Naive thymus-derived CD4-positive, alpha-beta T cell (primary cell): ENCODE measurements around the gene IFT122. TPM values are rescaled to one million over a fixed set of nuclear protein-coding genes. Genes with fewer than 3 reads are reported as not detected.

Experiments
- ATAC-seq: fragments of 150-1000 bp; cut with Tn5 transposase; 2 replicates; pipeline ENCODE4 v1.10.0; 2021; ENCODE audit warnings: mild to moderate bottlenecking, moderate library complexity
- CTCF ChIA-PET: fragments of 350-600 bp; sonication (Branson Sonifier 250); formaldehyde crosslinking; loops from one replicate; lab custom pipeline; 2021; ENCODE audit warnings: antibody characterized with exemption; lab: Charles Lee
- POLR2A ChIA-PET: fragments of 350-600 bp; sonication (Branson Sonifier 250); formaldehyde crosslinking; loops from one replicate; lab custom pipeline; 2021; ENCODE audit warnings: antibody characterized with exemption, inconsistent platforms; lab: Charles Lee
- DNase-seq, 9 donors: peaks; one replicate each; pipeline versions ENCODE4 v3.0.0 to v3.0.0-alpha.2; 2020 to 2022; ENCODE audit warnings: mixed read lengths in 1 of 9
- H3K27ac ChIP-seq: one replicate; pipeline ENCODE4 v1.7.0; 2013; ENCODE audit warnings: mild to moderate bottlenecking, low read depth, low read length, moderate library complexity
- H3K27me3 ChIP-seq, 2 donors: one replicate each; pipeline ENCODE4 v1.7.0; 2013; ENCODE audit warnings: low read length in 2 of 2, mild to moderate bottlenecking in 2 of 2, moderate library complexity in 2 of 2; ENCODE audit not compliant: control insufficient read depth in 2 of 2, insufficient read depth in 2 of 2
- H3K36me3 ChIP-seq, 3 experiments: 1 replicate in 2 of 3; 2 replicates in 1 of 3; pipeline ENCODE4 v1.7.0; 2013; ENCODE audit warnings: low read length in 3 of 3, mild to moderate bottlenecking in 3 of 3, moderate library complexity in 1 of 3; ENCODE audit not compliant: insufficient read depth in 3 of 3, control insufficient read depth in 2 of 3
- H3K4me1 ChIP-seq, 2 donors: one replicate each; pipeline ENCODE4 v1.7.0; 2013; ENCODE audit warnings: low read length in 2 of 2, mild to moderate bottlenecking in 2 of 2, moderate library complexity in 1 of 2; ENCODE audit not compliant: control insufficient read depth in 2 of 2, insufficient read depth in 2 of 2
- H3K4me3 ChIP-seq: 2 replicates; pipeline ENCODE4 v1.7.0; 2013; ENCODE audit warnings: mild to moderate bottlenecking, low read length
- H3K9me3 ChIP-seq, 3 experiments: 1 replicate in 2 of 3; 2 replicates in 1 of 3; pipeline ENCODE4 v1.7.0; 2013; ENCODE audit warnings: low read length in 3 of 3; ENCODE audit not compliant: control insufficient read depth in 2 of 3
- H3K27ac Mint-ChIP-seq, 9 donors: one replicate each; pipeline ENCODE4 v1.8.0; 2020 to 2022; ENCODE audit warnings: mixed read lengths in 9 of 9, mild to moderate bottlenecking in 8 of 9, moderate library complexity in 5 of 9, inconsistent platforms in 2 of 9
- H3K27me3 Mint-ChIP-seq, 5 donors: one replicate each; pipeline ENCODE4 v1.8.0; 2021 to 2022; ENCODE audit warnings: mixed read lengths in 5 of 5, mild to moderate bottlenecking in 1 of 5
- H3K36me3 Mint-ChIP-seq, 5 donors: one replicate each; pipeline ENCODE4 v1.8.0; 2020 to 2022; ENCODE audit warnings: mixed read lengths in 5 of 5, mild to moderate bottlenecking in 3 of 5, inconsistent platforms in 1 of 5
- H3K4me1 Mint-ChIP-seq, 7 donors: one replicate each; pipeline ENCODE4 v1.8.0; 2020 to 2022; ENCODE audit warnings: mixed read lengths in 7 of 7, mild to moderate bottlenecking in 3 of 7, inconsistent platforms in 1 of 7
- H3K4me3 Mint-ChIP-seq, 10 donors: one replicate each; pipeline ENCODE4 v1.8.0; 2020 to 2022; ENCODE audit warnings: mild to moderate bottlenecking in 10 of 10, mixed read lengths in 10 of 10, moderate library complexity in 6 of 10, inconsistent platforms in 2 of 10
- H3K9me3 Mint-ChIP-seq, 11 donors: one replicate each; pipeline ENCODE4 v1.8.0; 2020 to 2022; ENCODE audit warnings: mixed read lengths in 11 of 11, mild to moderate bottlenecking in 4 of 11, inconsistent platforms in 1 of 11, moderate library complexity in 1 of 11
- intact Hi-C, 2 donors: fragments of 100-400 bp; cut with micrococcal nuclease; formaldehyde crosslinking; loops; one replicate each; pipeline ENCODE4 v1.15.1; 2023
- polyA plus RNA-seq, 2 donors: library from polyadenylated mRNA; unstranded; fragments of 300-500 nt; fragmentation: Illumina TruSeq; gene quantifications; one replicate each; pipeline ENCODE4 v1.2.3, GENCODE V29; 2021
- total RNA-seq, 6 experiments: library from RNA in 5 of 6; stranded (reverse) in 5 of 6; gene quantifications; 1 replicate in 5 of 6; 2 replicates in 1 of 6; pipeline ENCODE4 v1.2.3 and lab custom pipeline; 2021 to 2026

IFT122 gene
- total and polyA plus RNA-seq, 7 experiments from 2014 or later = 3.3 to 25.2 (median 17.7) TPM

- Histone ChIP-seq H3K36me3 (peaks cover 0 to 48% (median 0%) of the 10 kb centered on the region in 3 experiments), H3K4me3 (no peak overlapping the region), H3K27me3 (no peaks in the 10 kb centered on the region), H3K9me3 (no peaks in the 10 kb centered on the region), H3K27ac (no peak overlapping the region), H3K4me1 (peaks cover 0 to 2% of the 10 kb centered on the region in 2 donors)
- no peak for ATAC-seq
- ChIA-PET POLR2A (no interaction called here), CTCF (interaction anchor here (0.6 kb wide), 1 partner anchor 218 kb away, joined by 3 read pairs; no protein-coding TSS in a partner anchor)
- Mint-ChIP-seq H3K9me3 (no peaks in the 10 kb centered on the region), H3K27ac (peak overlapping the region in 1 of 9 donors; percentile 25), H3K36me3 (peaks cover 0 to 47% (median 11%) of the 10 kb centered on the region in 5 donors), H3K4me3 (no peak overlapping the region), H3K4me1 (peaks cover 0 to 2% (median 0%) of the 10 kb centered on the region in 7 donors), H3K27me3 (no peaks in the 10 kb centered on the region)
- intact Hi-C loops = no loop called here
- no peak for DNase-seq
Observed at GRCh38 chr3:129503471-129504291, 63.7 kb downstream of the IFT122 start.

DNA sequence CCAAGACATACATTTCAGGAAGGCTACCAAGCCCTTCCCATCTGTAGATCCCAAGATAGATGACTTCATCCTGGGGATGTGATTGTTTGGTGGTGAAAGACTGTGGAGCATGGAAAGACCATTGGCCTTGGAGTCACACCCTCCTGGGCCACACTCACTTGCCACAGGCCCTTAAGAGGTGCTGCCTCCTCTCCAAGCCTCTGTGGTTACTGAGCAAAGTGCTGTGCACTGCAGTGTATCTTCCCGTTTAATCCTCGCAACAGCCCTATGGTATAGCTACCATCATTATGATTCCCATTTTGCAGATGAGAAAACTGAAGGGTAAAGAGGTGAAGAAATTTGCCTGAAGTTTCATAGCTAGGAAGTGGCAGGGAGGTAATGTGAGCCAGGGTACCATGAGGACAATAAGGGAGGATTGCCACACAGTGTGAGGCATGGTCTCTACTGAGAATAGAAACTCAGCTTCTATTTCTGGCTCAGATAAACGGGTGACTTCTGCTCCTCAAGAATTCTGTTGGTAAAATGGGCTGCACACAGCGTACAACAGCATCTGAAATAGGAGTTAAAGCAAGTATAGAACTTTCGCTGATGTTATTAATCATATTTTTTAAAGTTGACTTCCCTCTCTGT, 64.6 kb downstream of the IFT122 start:
- H3K36me3 ChIP-seq = peaks cover 0 to 48% (median 0%) of the 10 kb centered on the region in 3 experiments
- no peaks in the 10 kb centered on the region for H3K27me3 Mint-ChIP-seq
- no peak overlapping the region for H3K4me3 ChIP-seq
- DNase-seq (no peak), ATAC-seq (no peak)
- H3K27ac Mint-ChIP-seq = no peak overlapping the region
- POLR2A ChIA-PET = no interaction called here
- intact Hi-C loops = no loop called here
- peaks cover 0 to 53% (median 11%) of the 10 kb centered on the region in 5 donors for H3K36me3 Mint-ChIP-seq
- H3K4me1 Mint-ChIP-seq = peaks cover 0 to 2% (median 0%) of the 10 kb centered on the region in 7 donors
- no peak overlapping the region for H3K4me3 Mint-ChIP-seq
- CTCF ChIA-PET = no interaction called here
- no peaks in the 10 kb centered on the region for H3K9me3 Mint-ChIP-seq
- no peaks in the 10 kb centered on the region for H3K9me3 ChIP-seq
- H3K4me1 ChIP-seq = peaks cover 0 to 2% of the 10 kb centered on the region in 2 donors
- H3K27ac ChIP-seq = no peak overlapping the region
- no peaks in the 10 kb centered on the region for H3K27me3 ChIP-seq

- ChIA-PET POLR2A (no interaction called here), CTCF (no interaction called here)
- intact Hi-C loops = no loop called here
- DNase-seq = no peak
- H3K9me3 ChIP-seq = no peaks in the 10 kb centered on the region
- Mint-ChIP-seq H3K27ac (no peak overlapping the region), H3K36me3 (peaks cover 0 to 49% (median 8%) of the 10 kb centered on the region in 5 donors), H3K27me3 (no peaks in the 10 kb centered on the region), H3K9me3 (no peaks in the 10 kb centered on the region), H3K4me1 (peaks cover 0 to 2% (median 0%) of the 10 kb centered on the region in 7 donors), H3K4me3 (no peak overlapping the region)
- ATAC-seq = no peak
- no peaks in the 10 kb centered on the region for H3K27me3 ChIP-seq
- no peak overlapping the region for H3K27ac ChIP-seq
- H3K4me3 ChIP-seq = no peak overlapping the region
- peaks cover 0 to 45% (median 0%) of the 10 kb centered on the region in 3 experiments for H3K36me3 ChIP-seq
- H3K4me1 ChIP-seq = peaks cover 0 to 2% of the 10 kb centered on the region in 2 donors
Observed at GRCh38 chr3:129505341-129505740, 65.3 kb downstream of the IFT122 start.

GRCh38 chr3:129506231-129506742, 66.3 kb downstream of the IFT122 start:
- ChIA-PET CTCF (no interaction called here), POLR2A (no interaction called here)

DNA sequence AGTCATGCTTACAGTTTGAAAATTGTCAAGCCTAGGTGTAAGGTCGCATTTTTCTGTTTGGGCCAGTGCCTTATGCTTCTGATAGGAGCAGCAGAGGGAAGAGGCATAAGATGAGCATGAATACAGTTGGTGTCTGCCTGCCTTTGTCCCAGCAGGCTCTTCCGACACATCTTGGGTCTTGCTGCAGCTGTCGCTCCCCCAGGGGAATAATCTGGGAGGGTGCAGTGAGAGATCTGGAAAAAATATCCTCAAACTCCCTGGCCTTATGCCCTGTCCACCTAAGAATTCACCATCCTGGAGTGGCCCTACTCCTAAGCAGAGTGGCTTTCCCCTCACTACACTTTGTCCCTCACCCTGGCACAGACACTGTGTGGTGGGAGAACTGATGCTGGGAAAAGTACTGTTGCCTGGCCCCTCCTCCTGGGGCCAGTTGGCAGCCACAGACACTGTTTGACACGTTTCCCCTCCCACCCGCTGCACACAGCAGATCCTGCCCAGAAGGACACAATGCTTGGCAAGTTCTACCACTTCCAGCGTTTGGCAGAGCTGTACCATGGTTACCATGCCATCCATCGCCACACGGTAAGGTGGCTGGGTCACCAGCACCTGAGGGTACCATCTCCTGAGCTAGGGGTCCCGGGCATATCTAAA, 67.3 kb downstream of the IFT122 start:
- intact Hi-C loops = no loop called here
- H3K36me3 ChIP-seq = peaks cover 0 to 36% (median 0%) of the 10 kb centered on the region in 3 experiments
- no peak overlapping the region for H3K27ac ChIP-seq
- Mint-ChIP-seq H3K9me3 (no peaks in the 10 kb centered on the region), H3K4me3 (no peak overlapping the region), H3K27ac (no peak overlapping the region), H3K27me3 (no peaks in the 10 kb centered on the region), H3K36me3 (peaks cover 0 to 47% (median 7%) of the 10 kb centered on the region in 5 donors), H3K4me1 (peaks cover 0 to 6% (median 0%) of the 10 kb centered on the region in 7 donors)
- POLR2A ChIA-PET = no interaction called here
- H3K4me1 ChIP-seq = peaks cover 0 to 12% of the 10 kb centered on the region in 2 donors
- ATAC-seq (no peak), DNase-seq (no peak)
- H3K4me3 ChIP-seq = no peak overlapping the region
- H3K27me3 ChIP-seq = no peaks in the 10 kb centered on the region
- H3K9me3 ChIP-seq = no peaks in the 10 kb centered on the region
- CTCF ChIA-PET = no interaction called here

More at GRCh38 chr3:129506231-129506742, 66.3 kb downstream of the IFT122 start:
- no peak for ATAC-seq
- Histone ChIP-seq H3K9me3 (no peaks in the 10 kb centered on the region), H3K27ac (no peak overlapping the region), H3K4me3 (no peak overlapping the region), H3K36me3 (peaks cover 0 to 42% (median 0%) of the 10 kb centered on the region in 3 experiments), H3K4me1 (peaks cover 0 to 9% of the 10 kb centered on the region in 2 donors), H3K27me3 (no peaks in the 10 kb centered on the region)
- Mint-ChIP-seq H3K27me3 (no peaks in the 10 kb centered on the region), H3K27ac (no peak overlapping the region), H3K9me3 (no peaks in the 10 kb centered on the region), H3K4me1 (peaks cover 0 to 4% (median 0%) of the 10 kb centered on the region in 7 donors), H3K36me3 (peaks cover 0 to 49% (median 7%) of the 10 kb centered on the region in 5 donors), H3K4me3 (no peak overlapping the region)
- no peak for DNase-seq
- intact Hi-C loops = no loop called here

DNA sequence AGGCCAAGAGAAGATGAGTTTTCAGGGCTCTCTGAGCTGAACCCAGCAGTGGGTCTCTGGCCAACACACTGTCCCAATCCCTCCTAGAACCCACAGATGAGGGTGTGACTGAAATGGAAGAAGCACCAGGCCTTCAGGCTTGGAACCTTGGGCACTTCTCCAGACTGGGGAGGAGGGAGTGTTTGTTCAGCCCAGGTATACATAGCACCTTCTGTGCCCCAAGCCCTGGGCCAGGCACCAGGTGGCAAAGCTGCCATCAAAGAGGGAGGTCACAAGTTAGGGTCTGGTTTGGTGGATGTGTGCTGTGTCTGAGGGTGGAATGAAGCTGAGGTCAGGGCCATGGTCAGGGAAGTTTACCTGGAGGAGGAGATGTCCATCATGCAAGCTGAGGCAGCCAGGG, 72.6 kb downstream of the IFT122 start:
- ATAC-seq = no peak
- H3K4me3 Mint-ChIP-seq = no peak overlapping the region

More for the DNA sequence above, 72.6 kb downstream of the IFT122 start:
- Mint-ChIP-seq H3K36me3 (peaks cover 0 to 43% (median 7%) of the 10 kb centered on the region in 5 donors), H3K27ac (peak overlapping the region in 1 of 9 donors; percentile 36), H3K27me3 (no peaks in the 10 kb centered on the region), H3K9me3 (peaks cover 0 to 2% (median 0%) of the 10 kb centered on the region in 11 donors), H3K4me1 (peaks cover 0 to 8% (median 0%) of the 10 kb centered on the region in 7 donors)
- Histone ChIP-seq H3K36me3 (peaks cover 0 to 5% (median 0%) of the 10 kb centered on the region in 3 experiments), H3K4me1 (peaks cover 0 to 9% of the 10 kb centered on the region in 2 donors), H3K4me3 (no peak overlapping the region), H3K27me3 (no peaks in the 10 kb centered on the region), H3K27ac (no peak overlapping the region), H3K9me3 (no peaks in the 10 kb centered on the region)
- intact Hi-C loops = no loop called here
- POLR2A ChIA-PET = no interaction called here
- no peak for DNase-seq
- CTCF ChIA-PET = no interaction called here
